BJ (cell line): Measurements from ENCODE around the gene TNFAIP1. TPM values are rescaled to one million over a fixed set of nuclear protein-coding genes. Genes with fewer than 3 reads are reported as not detected.

Experiments used
- CTCF ChIA-PET: fragments of 350-600 bp; formaldehyde crosslinking; extraction: SDS; loops from one replicate; lab custom pipeline; 2021; ENCODE audit warnings: antibody characterized with exemption, inconsistent platforms; lab: Yijun Ruan, JAX
- POLR2A ChIA-PET: fragments of 300-600 bp; sonication (Branson Sonifier 250); formaldehyde crosslinking; extraction: SDS; loops from one replicate; lab custom pipeline; 2021; ENCODE audit warnings: antibody characterized with exemption; lab: Charles Lee
- DNase-seq: peaks from one replicate; pipeline ENCODE4 v3.0.0-alpha.2; 2011; ENCODE audit warnings: low read depth
- H3K27me3 ChIP-seq: 2 replicates; pipeline ENCODE4 v1.6.0; 2011; ENCODE audit warnings: low read length; ENCODE audit not compliant: control insufficient read depth, insufficient read depth
- H3K36me3 ChIP-seq: 2 replicates; pipeline ENCODE4 v1.5.1; 2011; ENCODE audit warnings: low read length; ENCODE audit not compliant: control insufficient read depth, insufficient read depth
- H3K4me3 ChIP-seq: 2 replicates; pipeline ENCODE4 v1.5.1; 2011; ENCODE audit warnings: low read depth, mild to moderate bottlenecking, control low read depth, low read length
- polyA plus RNA-seq: library from polyadenylated mRNA; depleted of rRNA; stranded (reverse); fragments of >200 nt; gene quantifications from 2 replicates; pipeline ENCODE4 v1.2.3, GENCODE V29; 2011
- TF ChIP-seq, protein P1 (sequence below): IDR thresholded peaks from 2 replicates; pipeline ENCODE4 v1.5.1; 2011; ENCODE audit warnings: low read depth, mild to moderate bottlenecking, control low read depth, inconsistent platforms, low read length, moderate library complexity; ENCODE audit not compliant: insufficient read depth

TNFAIP1 gene
- polyA plus RNA-seq, 1 experiment: 166 TPM

DNA sequence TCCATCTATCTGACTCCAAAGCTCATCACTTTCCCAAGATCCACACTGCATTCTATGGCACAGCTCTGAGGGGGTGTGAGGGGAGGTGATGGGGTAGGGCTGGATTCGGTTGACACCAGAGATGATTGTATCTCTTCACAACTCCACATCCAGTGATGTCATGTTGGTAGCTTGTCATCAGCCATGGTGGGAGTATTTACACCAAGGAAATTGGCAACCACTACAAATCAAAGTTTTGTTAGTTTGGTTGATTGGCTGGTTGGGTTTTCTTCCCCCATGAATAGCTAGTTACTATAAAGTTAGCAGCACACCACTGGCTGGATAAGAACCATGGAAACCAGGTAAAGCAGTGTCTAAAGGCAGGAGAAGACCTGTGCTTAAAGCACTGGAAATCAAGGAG lies 55.4 kb downstream of the TNFAIP1 start:
- DNase-seq: no peak
- Histone ChIP-seq H3K27me3 (no peaks in the 10 kb centered on the region), H3K36me3 (peaks cover 10% of the 10 kb centered on the region), H3K4me3 (no peak overlapping the region)
- ChIA-PET CTCF (interaction anchor here (0.9 kb wide), 1 partner anchor 26 kb away, joined by 3 read pairs; no protein-coding TSS in a partner anchor), POLR2A (no interaction called here)
- TF ChIP-seq, protein P1, sequence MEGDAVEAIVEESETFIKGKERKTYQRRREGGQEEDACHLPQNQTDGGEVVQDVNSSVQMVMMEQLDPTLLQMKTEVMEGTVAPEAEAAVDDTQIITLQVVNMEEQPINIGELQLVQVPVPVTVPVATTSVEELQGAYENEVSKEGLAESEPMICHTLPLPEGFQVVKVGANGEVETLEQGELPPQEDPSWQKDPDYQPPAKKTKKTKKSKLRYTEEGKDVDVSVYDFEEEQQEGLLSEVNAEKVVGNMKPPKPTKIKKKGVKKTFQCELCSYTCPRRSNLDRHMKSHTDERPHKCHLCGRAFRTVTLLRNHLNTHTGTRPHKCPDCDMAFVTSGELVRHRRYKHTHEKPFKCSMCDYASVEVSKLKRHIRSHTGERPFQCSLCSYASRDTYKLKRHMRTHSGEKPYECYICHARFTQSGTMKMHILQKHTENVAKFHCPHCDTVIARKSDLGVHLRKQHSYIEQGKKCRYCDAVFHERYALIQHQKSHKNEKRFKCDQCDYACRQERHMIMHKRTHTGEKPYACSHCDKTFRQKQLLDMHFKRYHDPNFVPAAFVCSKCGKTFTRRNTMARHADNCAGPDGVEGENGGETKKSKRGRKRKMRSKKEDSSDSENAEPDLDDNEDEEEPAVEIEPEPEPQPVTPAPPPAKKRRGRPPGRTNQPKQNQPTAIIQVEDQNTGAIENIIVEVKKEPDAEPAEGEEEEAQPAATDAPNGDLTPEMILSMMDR: no peak

DNA sequence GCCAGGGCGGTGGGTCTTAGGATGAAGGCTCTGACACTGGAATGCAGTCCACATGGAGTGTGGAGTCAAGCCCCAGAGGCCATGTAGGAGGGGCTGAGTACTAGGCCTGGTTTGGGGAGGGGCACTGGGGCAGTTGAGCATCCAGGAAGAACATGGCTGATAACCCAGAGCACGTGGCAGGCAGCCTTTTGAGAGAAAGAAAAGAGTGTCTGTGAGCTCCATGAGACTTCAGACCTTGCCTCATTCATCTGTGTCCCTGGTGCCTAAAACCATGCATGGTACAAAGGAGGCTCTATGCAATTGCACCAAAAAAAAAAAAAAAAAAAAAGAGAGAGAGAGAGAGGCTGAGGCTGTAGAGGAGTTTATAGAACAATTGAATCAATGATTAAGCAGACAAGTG lies 55.8 kb downstream of the TNFAIP1 start:
- Histone ChIP-seq H3K27me3 (no peaks in the 10 kb centered on the region), H3K36me3 (peaks cover 10% of the 10 kb centered on the region), H3K4me3 (no peak overlapping the region)
- DNase-seq: no peak
- CTCF ChIA-PET: interaction anchor here (0.9 kb wide), 1 partner anchor 25 kb away, joined by 3 read pairs; no protein-coding TSS in a partner anchor
- TF ChIP-seq, protein P1: no peak
- POLR2A ChIA-PET: no interaction called here

DNA sequence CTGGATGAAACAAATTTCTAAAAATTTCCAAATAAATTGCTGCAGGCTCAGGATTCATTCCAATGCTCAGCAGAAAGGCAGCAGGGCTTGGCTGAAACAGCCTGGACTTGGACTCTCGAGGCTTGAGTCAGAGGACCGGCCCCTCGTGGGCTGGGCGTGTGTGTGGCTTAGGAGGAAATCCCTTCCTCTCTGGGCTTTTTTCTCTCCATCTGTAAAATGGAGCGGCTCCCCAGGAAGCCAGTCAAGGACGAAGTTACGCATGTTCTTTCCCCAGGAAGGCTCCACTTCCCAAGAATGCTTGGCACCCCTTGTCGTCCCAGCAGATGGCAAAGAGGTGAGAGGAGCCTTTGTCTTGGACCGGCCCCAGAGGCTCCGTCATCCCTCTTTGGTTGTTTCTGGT lies 56.9 kb downstream of the TNFAIP1 start:
- no peak overlapping the region for H3K4me3 ChIP-seq
- ChIA-PET CTCF (no interaction called here), POLR2A (no interaction called here)
- DNase-seq: no peak
- TF ChIP-seq, protein P1: no peak
- H3K27me3 ChIP-seq: no peaks in the 10 kb centered on the region
- peaks cover 10% of the 10 kb centered on the region for H3K36me3 ChIP-seq

DNA sequence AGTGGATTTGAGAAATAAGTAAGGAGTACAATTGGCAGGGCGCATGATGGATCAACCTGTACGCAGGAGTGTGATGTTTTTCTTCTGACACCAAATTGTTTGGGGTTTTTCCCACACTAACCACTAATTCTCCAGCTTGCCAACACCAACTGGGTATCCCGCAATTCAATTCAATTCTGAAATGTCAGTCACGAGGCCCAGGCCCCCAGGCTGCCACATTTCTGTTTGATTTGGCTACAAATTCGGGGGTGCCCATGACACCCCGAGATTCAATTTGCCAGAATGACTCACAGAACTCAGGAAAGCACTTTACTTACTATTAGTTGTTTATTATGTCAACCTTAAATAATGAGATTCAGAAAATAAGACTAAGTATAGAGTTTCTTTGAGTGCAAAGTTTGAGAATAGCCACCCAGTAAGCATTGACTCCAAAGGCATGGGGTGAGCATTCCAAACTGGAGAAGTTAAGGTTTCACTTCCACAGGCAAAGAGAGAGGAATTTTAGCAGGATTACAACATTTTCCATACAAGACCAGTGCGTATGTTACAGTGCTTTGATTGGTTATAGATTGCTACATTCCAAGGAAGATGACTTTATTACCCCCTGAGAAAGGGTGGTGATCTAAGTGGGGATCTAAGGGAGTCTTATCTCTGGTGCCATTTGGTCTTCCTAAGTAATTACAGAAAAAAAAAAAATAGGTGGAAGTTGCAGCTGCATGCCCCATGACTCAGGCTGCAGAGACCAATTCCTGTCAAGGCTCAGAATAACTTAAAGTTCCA lies 59.0 kb downstream of the TNFAIP1 start:
- POLR2A ChIA-PET: interaction anchor here (0.7 kb wide), 1 partner anchor 59 kb away, joined by 6 read pairs; the partner anchor contains the start of gene TNFAIP1
- Histone ChIP-seq H3K27me3 (no peaks in the 10 kb centered on the region), H3K4me3 (no peak overlapping the region), H3K36me3 (peaks cover 13% of the 10 kb centered on the region)
- CTCF ChIA-PET: interaction anchor here (0.6 to 1.2 kb wide), 2 partner anchors 12 to 22 kb away, joined by 3 to 4 read pairs; partner anchors contain the start of gene SLC46A1
- DNase-seq: no peak
- TF ChIP-seq, protein P1: no peak

DNA sequence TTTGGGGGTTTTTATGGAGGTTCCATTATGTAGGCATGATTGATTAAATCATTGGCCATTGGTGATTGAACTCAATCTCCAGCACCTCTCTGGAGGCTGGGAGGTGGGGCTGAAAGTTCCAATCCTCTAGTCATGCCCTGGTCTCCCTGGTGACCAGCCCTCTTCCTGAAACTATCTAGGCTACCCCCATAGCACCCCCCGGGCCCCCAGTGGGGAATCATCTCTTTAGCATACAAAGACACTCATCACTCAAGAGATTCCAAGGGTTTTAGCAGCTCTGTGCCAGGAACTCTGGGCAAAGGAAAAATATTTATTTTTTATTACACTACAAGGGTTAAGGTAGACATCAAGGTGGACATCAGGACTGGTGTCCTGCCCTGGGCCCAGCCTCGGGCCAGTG lies 59.9 kb downstream of the TNFAIP1 start:
- H3K27me3 ChIP-seq: no peaks in the 10 kb centered on the region
- CTCF ChIA-PET: interaction anchor here (0.6 kb wide), 1 partner anchor 11 kb away, joined by 4 read pairs; the partner anchor contains the start of gene SLC46A1
- DNase-seq: no peak
- H3K4me3 ChIP-seq: no peak overlapping the region
- TF ChIP-seq, protein P1: no peak
- peaks cover 10% of the 10 kb centered on the region for H3K36me3 ChIP-seq
- POLR2A ChIA-PET: interaction anchor here (0.7 kb wide), 1 partner anchor 60 kb away, joined by 6 read pairs; the partner anchor contains the start of gene TNFAIP1
